Endothelial cell of umbilical vein (primary cell): ENCODE data around the gene TCN2. TPM values are rescaled to one million over a fixed set of nuclear protein-coding genes. Genes with fewer than 3 reads are reported as not detected.

ENCODE experiments used
- BruUV-seq: library from RNA; stranded (reverse); fragments of 400-500 nt; replicated peaks from 2 replicates; lab custom pipeline; 2021; lab: Mats Ljungman, UMichigan
- CTCF ChIA-PET: fragments of 300-600, 350-600 bp; sonication (Branson Sonifier 250); formaldehyde crosslinking; loops from one replicate; lab custom pipeline; 2021; ENCODE audit warnings: antibody characterized with exemption, inconsistent platforms; lab: Charles Lee
- POLR2A ChIA-PET: fragments of 300-600, 350-600 bp; sonication (Branson Sonifier 250); formaldehyde crosslinking; loops from one replicate; lab custom pipeline; 2021; ENCODE audit warnings: antibody characterized with exemption, inconsistent platforms; lab: Charles Lee
- DNase-seq: peaks from one replicate; pipeline ENCODE4 v3.0.0-alpha.2; 2011; ENCODE audit warnings: low read depth, low spot score
- FAIRE-seq: peaks from 2 replicates; lab custom pipeline; 2011; peaks lifted over from hg19 to GRCh38; lab: Jason Lieb, UNC
- H2AFZ ChIP-seq: 2 replicates; pipeline ENCODE4 v1.6.0; 2012; ENCODE audit warnings: low read depth, low read length, control low read depth, inconsistent platforms
- H3K27ac ChIP-seq: 2 replicates; pipeline ENCODE4 v1.5.1; 2011; ENCODE audit warnings: low read depth, mild to moderate bottlenecking, control low read depth, low read length, moderate library complexity; ENCODE audit not compliant: insufficient read depth
- H3K27me3 ChIP-seq, 2 experiments: 2 replicates each; pipeline versions ENCODE4 v1.6.0 to v1.6.1; 2011; ENCODE audit warnings: low read length in 2 of 2, mixed read lengths in 1 of 2; ENCODE audit not compliant: control insufficient read depth in 2 of 2, insufficient read depth in 2 of 2
- H3K36me3 ChIP-seq, 2 experiments: 2 replicates in 1 of 2; 3 replicates in 1 of 2; pipeline ENCODE4 v1.5.1; 2011; ENCODE audit warnings: low read length in 2 of 2, mild to moderate bottlenecking in 1 of 2, moderate library complexity in 1 of 2; ENCODE audit not compliant: control insufficient read depth in 2 of 2, insufficient read depth in 2 of 2; ENCODE audit errors: extremely low read depth in 1 of 2
- H3K4me1 ChIP-seq: 3 replicates; pipeline ENCODE4 v1.5.1; 2011; ENCODE audit warnings: mild to moderate bottlenecking, low read length; ENCODE audit not compliant: control insufficient read depth, insufficient read depth; ENCODE audit errors: extremely low read depth
- H3K4me2 ChIP-seq: 2 replicates; pipeline ENCODE4 v1.6.1; 2011; ENCODE audit warnings: low read length, control low read depth, mixed read lengths; ENCODE audit not compliant: insufficient read depth
- H3K4me3 ChIP-seq, 3 experiments: fragments of 200-600 bp in 1 of 3; sonication (generic), shearing (Covaris generic) in 1 of 3; replicated peaks in 1 of 3; 2 replicates each; pipeline ENCODE4 v1.5.1; 2011 to 2016; ENCODE audit warnings: control low read depth in 3 of 3, low read length in 3 of 3, mild to moderate bottlenecking in 2 of 3, inconsistent platforms in 1 of 3, low read depth in 1 of 3, moderate library complexity in 1 of 3; ENCODE audit not compliant: insufficient read depth in 1 of 3
- H3K79me2 ChIP-seq: 2 replicates; pipeline ENCODE4 v1.6.0; 2012; ENCODE audit warnings: low read length, inconsistent platforms; ENCODE audit not compliant: control insufficient read depth, insufficient read depth
- H3K9ac ChIP-seq: replicated peaks from 2 replicates; pipeline ENCODE3; 2011; ENCODE audit warnings: low read length, control low read depth; ENCODE audit not compliant: insufficient read depth; ENCODE audit errors: extremely low read depth
- H3K9me1 ChIP-seq: replicated peaks from 3 replicates; pipeline ENCODE4 v1.6.0; 2011; ENCODE audit warnings: mild to moderate bottlenecking, low read length; ENCODE audit not compliant: control insufficient read depth, insufficient read depth; ENCODE audit errors: extremely low read depth
- H3K9me3 ChIP-seq: replicated peaks from 2 replicates; pipeline ENCODE4 v1.5.1; 2012; ENCODE audit warnings: low read length, inconsistent platforms; ENCODE audit not compliant: control insufficient read depth, insufficient read depth
- H4K20me1 ChIP-seq: replicated peaks from 2 replicates; pipeline ENCODE3; 2011; ENCODE audit warnings: mild to moderate bottlenecking, low read length; ENCODE audit not compliant: control insufficient read depth, insufficient read depth; ENCODE audit errors: extremely low read depth
- EZH2 ChIP-seq: IDR thresholded peaks from 2 replicates; pipeline ENCODE4 v1.6.1; 2012; ENCODE audit warnings: borderline replicate concordance, low read depth, mild to moderate bottlenecking, moderate library complexity, low read length, inconsistent platforms; ENCODE audit not compliant: severe bottlenecking
- FOS ChIP-seq: IDR thresholded peaks from 2 replicates; pipeline ENCODE4 v1.6.1; 2011; ENCODE audit warnings: mild to moderate bottlenecking, low read length, moderate library complexity, borderline replicate concordance; ENCODE audit not compliant: insufficient read depth
- GATA2 ChIP-seq: IDR thresholded peaks from 2 replicates; pipeline ENCODE4 v1.7.0; 2011; ENCODE audit warnings: low read depth, mild to moderate bottlenecking, moderate library complexity, mixed read lengths, low read length; ENCODE audit not compliant: insufficient read length, insufficient read depth
- JUN ChIP-seq: IDR thresholded peaks from 2 replicates; pipeline ENCODE4 v1.6.1; 2011; ENCODE audit warnings: borderline replicate concordance, low read depth; ENCODE audit not compliant: insufficient read length, insufficient read depth
- MYC ChIP-seq: IDR thresholded peaks from one replicate; pipeline ENCODE4 v1.6.1; 2011; ENCODE audit warnings: mild to moderate bottlenecking, low read depth, low read length
- POLR2A ChIP-seq: IDR thresholded peaks from 2 replicates; pipeline ENCODE4 v1.6.1; 2012; ENCODE audit warnings: low read depth, mild to moderate bottlenecking, control low read depth, low read length
- POLR2AphosphoS5 ChIP-seq: IDR thresholded peaks from 2 replicates; pipeline ENCODE4 v1.6.1; 2012; ENCODE audit warnings: low read depth, mild to moderate bottlenecking, control low read depth, low read length, moderate library complexity; ENCODE audit not compliant: insufficient read depth
- dilution Hi-C: fragments of 300-500 bp; cut with MboI; formaldehyde crosslinking; loops from one replicate; pipeline ENCODE4 v1.15.0; 2019; ENCODE audit warnings: low sequenced_read_pairs; ENCODE audit not compliant: extremely low pct_ligation_motif_present
- intact Hi-C: fragments of 100-400 bp; cut with micrococcal nuclease; formaldehyde crosslinking; loops from one replicate; pipeline ENCODE4 v1.10.0; 2022
- polyA plus RNA-seq, 4 experiments: library from polyadenylated mRNA; depleted of rRNA in 3 of 4; stranded (reverse) in 3 of 4; unstranded in 1 of 4; fragments of >200 nt; gene quantifications; 2 replicates each; pipeline versions ENCODE4 v1.2.1 to v1.2.3, GENCODE V29; 2011 to 2012; ENCODE audit warnings: missing spikeins in 1 of 4
- total RNA-seq: library from RNA; stranded (reverse); gene quantifications from 2 replicates; pipeline ENCODE4 v1.2.3, GENCODE V29; 2021
- TF ChIP-seq, protein P1 (sequence below), 2 donors: IDR thresholded peaks; 1 replicate in 1 of 2; 2 replicates in 1 of 2; pipeline ENCODE4 v1.5.1; 2011; ENCODE audit warnings: low read length in 2 of 2, mild to moderate bottlenecking in 2 of 2, moderate library complexity in 2 of 2, control low read depth in 1 of 2, inconsistent platforms in 1 of 2, low read depth in 1 of 2; ENCODE audit not compliant: insufficient read depth in 1 of 2; ENCODE audit errors: extremely low read depth in 1 of 2
- TF ChIP-seq, protein P2 (sequence below): IDR thresholded peaks from 2 replicates; pipeline ENCODE4 v1.6.1; 2011; ENCODE audit not compliant: insufficient read depth, insufficient read length

TCN2 gene
- total and polyA plus RNA-seq, 2 donors (not counting 3 experiments of a cell fraction or from before 2014, with no cell fraction given), result 80.6 to 188 TPM

DNA sequence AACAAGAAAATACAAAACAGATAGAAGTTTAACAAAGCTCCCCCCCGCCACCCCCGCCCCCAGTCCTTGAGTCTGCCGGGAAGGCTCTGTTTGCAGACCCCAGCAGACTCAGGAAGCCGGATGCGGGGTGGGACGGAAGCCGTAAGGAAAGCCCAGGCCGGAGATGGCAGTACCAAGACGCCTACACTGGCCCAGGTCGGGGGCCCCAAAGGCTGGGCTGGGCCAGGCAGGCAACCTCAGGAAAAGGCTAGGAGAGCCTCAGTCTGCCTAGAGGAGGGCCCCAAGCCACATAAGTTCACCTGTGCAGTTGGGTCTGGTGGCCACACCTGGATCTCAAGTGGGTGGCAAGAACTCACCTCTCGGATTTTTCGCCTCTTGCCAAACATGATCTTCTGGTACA, 28.5 kb upstream of the TCN2 start:
- Histone ChIP-seq H3K36me3 (peaks cover 10 to 47% of the 10 kb centered on the region in 2 experiments), H4K20me1 (no peaks in the 10 kb centered on the region), H3K9me3 (no peaks in the 10 kb centered on the region), H3K4me3 (no peak overlapping the region), H3K27me3 (peaks cover 0 to 1% of the 10 kb centered on the region in 2 experiments), H3K9me1 (no peaks in the 10 kb centered on the region), H3K27ac (no peak overlapping the region), H3K9ac (no peak overlapping the region), H3K4me1 (peaks cover 14% of the 10 kb centered on the region), H3K4me2 (no peak overlapping the region), H3K79me2 (no peaks in the 10 kb centered on the region), H2AFZ (no peak overlapping the region)
- BruUV-seq, result no TSS peak
- no peak for TF ChIP-seq GATA2
- no peak for TF ChIP-seq POLR2AphosphoS5
- TF ChIP-seq MYC, result no peak
- TF ChIP-seq, protein P1, sequence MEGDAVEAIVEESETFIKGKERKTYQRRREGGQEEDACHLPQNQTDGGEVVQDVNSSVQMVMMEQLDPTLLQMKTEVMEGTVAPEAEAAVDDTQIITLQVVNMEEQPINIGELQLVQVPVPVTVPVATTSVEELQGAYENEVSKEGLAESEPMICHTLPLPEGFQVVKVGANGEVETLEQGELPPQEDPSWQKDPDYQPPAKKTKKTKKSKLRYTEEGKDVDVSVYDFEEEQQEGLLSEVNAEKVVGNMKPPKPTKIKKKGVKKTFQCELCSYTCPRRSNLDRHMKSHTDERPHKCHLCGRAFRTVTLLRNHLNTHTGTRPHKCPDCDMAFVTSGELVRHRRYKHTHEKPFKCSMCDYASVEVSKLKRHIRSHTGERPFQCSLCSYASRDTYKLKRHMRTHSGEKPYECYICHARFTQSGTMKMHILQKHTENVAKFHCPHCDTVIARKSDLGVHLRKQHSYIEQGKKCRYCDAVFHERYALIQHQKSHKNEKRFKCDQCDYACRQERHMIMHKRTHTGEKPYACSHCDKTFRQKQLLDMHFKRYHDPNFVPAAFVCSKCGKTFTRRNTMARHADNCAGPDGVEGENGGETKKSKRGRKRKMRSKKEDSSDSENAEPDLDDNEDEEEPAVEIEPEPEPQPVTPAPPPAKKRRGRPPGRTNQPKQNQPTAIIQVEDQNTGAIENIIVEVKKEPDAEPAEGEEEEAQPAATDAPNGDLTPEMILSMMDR (IDR thresholded peaks at IDR 0.05; ENCODE audit: extremely low read depth in 1 of 2, insufficient read depth in 1 of 2, low read depth in 1 of 2, low read length in 2 of 2), result no peak
- dilution Hi-C loops (no loop called here), intact Hi-C loops (no loop called here)
- DNase-seq, result no peak
- no peak for FAIRE-seq
- CTCF ChIA-PET, result no interaction called here
- POLR2A ChIA-PET, result no interaction called here

DNA sequence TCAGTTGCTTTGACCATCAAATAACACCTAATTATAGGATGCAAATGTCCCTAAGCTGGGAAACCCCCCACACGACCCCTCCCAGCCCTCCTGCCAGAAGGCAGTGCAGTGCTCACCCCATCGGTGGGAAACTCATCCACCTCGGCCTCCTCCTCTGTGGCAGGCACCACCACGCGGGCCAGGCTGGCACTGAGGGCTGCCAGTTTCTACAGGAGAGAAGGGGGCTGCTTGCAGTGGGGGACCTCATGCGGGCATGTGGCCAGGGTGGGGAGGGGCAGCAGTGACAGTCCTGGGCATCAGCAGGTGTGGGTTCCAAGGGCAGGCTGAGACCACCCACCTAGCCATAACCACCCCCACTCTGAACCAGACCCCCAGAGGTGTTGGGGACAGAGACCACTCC, 26.1 kb upstream of the TCN2 start:
- Histone ChIP-seq H4K20me1 (no peaks in the 10 kb centered on the region), H3K27ac (no peak overlapping the region), H2AFZ (no peak overlapping the region), H3K4me2 (no peak overlapping the region), H3K79me2 (no peaks in the 10 kb centered on the region), H3K4me3 (no peak overlapping the region), H3K9me1 (no peaks in the 10 kb centered on the region), H3K9ac (no peak overlapping the region), H3K4me1 (peaks cover 17% of the 10 kb centered on the region), H3K9me3 (no peaks in the 10 kb centered on the region), H3K27me3 (no peaks in the 10 kb centered on the region), H3K36me3 (peaks cover 15 to 57% of the 10 kb centered on the region in 2 experiments)
- dilution Hi-C loops (no loop called here), intact Hi-C loops (no loop called here)
- POLR2A ChIA-PET, result no interaction called here
- no TSS peak for BruUV-seq
- FAIRE-seq, result no peak
- CTCF ChIA-PET, result no interaction called here
- TF ChIP-seq GATA2 (no peak), POLR2A (no peak), MYC (no peak), POLR2AphosphoS5 (no peak), JUN (no peak), EZH2 (no peak), FOS (no peak)
- TF ChIP-seq, protein P1 (IDR thresholded peaks at IDR 0.05; ENCODE audit: extremely low read depth in 1 of 2, insufficient read depth in 1 of 2, low read depth in 1 of 2, low read length in 2 of 2), result no peak
- TF ChIP-seq, protein P2, sequence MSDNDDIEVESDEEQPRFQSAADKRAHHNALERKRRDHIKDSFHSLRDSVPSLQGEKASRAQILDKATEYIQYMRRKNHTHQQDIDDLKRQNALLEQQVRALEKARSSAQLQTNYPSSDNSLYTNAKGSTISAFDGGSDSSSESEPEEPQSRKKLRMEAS, result no peak
- DNase-seq, result no peak
